ENCODE data around the gene LSM7.

The LSM7 gene

DNA sequence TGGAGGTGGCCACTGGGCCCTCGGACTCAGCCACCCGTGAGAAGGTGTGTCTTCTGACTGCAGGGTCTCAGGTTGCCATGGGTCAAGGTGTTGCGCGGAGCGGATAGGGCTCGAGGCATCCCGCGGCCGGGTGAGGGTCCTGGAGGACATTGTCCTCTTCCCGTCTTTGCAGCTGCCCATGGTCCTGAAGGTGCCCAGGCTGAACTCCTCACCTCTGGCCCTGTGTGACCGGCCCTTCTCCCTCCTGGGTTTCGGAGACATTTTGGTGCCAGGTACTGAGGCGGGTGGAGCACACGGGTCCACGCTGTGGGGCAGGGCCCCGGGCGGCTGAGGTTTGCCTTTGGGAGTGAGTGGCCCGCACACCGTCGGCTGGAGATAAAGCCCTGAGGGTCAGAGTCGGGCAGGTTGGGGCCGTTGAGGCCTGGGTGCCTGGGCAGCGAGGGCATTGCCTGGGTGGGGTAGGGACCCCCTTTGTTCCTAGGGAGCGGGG, 16.0 kb upstream of the LSM7 start:
- H3K9me3 Mint-ChIP-seq: no peaks in the 10 kb centered on the region
- no peaks in the 10 kb centered on the region for H3K27me3 Mint-ChIP-seq (ENCODE audit: low read depth)
- H3K36me3 Mint-ChIP-seq (ENCODE audit: low read depth): peaks cover 6% of the 10 kb centered on the region
- no peak overlapping the region for H3K4me3 Mint-ChIP-seq
- no peak overlapping the region for H3K27ac Mint-ChIP-seq
- peaks cover 6% of the 10 kb centered on the region for H3K4me1 Mint-ChIP-seq
- TF ChIP-seq, protein P1, sequence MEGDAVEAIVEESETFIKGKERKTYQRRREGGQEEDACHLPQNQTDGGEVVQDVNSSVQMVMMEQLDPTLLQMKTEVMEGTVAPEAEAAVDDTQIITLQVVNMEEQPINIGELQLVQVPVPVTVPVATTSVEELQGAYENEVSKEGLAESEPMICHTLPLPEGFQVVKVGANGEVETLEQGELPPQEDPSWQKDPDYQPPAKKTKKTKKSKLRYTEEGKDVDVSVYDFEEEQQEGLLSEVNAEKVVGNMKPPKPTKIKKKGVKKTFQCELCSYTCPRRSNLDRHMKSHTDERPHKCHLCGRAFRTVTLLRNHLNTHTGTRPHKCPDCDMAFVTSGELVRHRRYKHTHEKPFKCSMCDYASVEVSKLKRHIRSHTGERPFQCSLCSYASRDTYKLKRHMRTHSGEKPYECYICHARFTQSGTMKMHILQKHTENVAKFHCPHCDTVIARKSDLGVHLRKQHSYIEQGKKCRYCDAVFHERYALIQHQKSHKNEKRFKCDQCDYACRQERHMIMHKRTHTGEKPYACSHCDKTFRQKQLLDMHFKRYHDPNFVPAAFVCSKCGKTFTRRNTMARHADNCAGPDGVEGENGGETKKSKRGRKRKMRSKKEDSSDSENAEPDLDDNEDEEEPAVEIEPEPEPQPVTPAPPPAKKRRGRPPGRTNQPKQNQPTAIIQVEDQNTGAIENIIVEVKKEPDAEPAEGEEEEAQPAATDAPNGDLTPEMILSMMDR (IDR thresholded peaks at IDR 0.05; ENCODE audit: unreplicated experiment in 3 of 3): no peak

DNA sequence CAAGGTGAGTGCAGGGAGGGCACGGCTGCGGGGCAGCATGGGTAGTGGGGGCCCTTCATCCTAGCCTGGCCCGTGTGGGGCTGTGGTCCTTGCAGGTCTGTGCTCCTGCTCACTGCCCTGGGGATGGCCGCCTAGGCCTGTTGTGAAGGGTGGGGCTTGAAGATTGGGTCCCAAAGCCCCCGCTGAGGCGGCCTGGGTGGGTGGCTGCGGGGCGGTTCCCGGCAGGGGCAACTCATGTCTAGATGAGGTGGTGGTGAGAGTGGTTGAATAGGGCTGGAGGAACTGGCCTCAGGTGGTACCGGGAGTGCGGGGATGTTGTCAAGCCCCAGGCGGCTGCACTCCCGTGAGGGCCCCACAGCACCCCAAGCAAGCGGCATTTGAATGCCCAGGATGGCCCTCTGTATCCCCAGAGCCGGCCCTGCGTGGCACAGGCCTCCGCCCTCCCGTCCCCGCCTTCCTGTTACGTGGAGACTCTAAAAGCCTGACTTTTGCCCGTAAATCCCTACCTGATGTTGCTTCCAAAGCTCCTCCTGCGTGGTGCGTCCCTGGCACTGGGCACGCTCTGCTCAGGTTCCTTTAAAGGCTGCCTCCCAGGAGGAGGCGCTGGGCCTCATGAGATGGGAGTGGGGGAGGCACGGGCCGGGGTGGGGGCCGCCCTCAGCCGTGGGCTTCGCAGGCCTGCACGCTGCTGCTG, 15.1 kb upstream of the LSM7 start:
- Mint-ChIP-seq H3K4me3 (no peak overlapping the region), H3K27me3 (ENCODE audit: low read depth) (no peaks in the 10 kb centered on the region), H3K36me3 (ENCODE audit: low read depth) (peaks cover 6% of the 10 kb centered on the region), H3K9me3 (no peaks in the 10 kb centered on the region), H3K4me1 (peaks cover 6% of the 10 kb centered on the region), H3K27ac (no peak overlapping the region)
- TF ChIP-seq, protein P1 (IDR thresholded peaks at IDR 0.05; ENCODE audit: unreplicated experiment in 3 of 3): no peak

DNA sequence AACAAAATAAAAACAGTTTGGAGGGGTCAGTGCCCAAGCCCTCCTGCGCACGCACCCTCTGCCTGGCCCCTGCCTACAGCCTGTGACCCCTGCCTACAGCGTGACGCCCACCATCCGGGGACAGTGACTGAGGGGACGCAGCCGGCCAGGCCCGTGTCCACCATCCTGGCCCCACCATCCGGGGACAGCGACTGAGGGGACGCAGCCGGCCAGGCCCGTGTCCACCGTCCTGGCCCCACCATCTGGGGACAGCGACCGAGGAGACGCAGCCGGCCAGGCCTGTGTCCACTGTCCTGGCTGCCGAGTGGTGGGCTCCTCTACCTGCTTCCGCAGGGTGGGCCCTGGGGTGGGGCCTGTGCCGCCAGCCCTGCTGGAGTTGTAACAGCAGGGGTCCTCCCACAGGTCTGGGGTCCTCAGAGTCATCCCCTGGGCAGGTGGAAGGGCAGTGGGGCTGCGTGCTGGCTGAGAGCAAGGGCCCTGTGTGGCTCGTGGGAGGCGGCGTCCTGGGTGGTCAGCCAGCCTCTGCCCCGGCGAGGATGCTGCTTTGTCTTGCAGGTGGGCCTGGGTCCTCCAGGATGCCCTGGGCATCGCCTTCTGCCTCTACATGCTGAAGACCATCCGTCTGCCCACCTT, 14.4 kb upstream of the LSM7 start:
- peaks cover 6% of the 10 kb centered on the region for H3K4me1 Mint-ChIP-seq
- H3K4me3 Mint-ChIP-seq: no peak overlapping the region
- TF ChIP-seq, protein P1 (IDR thresholded peaks at IDR 0.05; ENCODE audit: unreplicated experiment in 3 of 3): no peak
- H3K27ac Mint-ChIP-seq: no peak overlapping the region
- no peaks in the 10 kb centered on the region for H3K9me3 Mint-ChIP-seq
- peaks cover 6% of the 10 kb centered on the region for H3K36me3 Mint-ChIP-seq (ENCODE audit: low read depth)
- no peaks in the 10 kb centered on the region for H3K27me3 Mint-ChIP-seq (ENCODE audit: low read depth)

DNA sequence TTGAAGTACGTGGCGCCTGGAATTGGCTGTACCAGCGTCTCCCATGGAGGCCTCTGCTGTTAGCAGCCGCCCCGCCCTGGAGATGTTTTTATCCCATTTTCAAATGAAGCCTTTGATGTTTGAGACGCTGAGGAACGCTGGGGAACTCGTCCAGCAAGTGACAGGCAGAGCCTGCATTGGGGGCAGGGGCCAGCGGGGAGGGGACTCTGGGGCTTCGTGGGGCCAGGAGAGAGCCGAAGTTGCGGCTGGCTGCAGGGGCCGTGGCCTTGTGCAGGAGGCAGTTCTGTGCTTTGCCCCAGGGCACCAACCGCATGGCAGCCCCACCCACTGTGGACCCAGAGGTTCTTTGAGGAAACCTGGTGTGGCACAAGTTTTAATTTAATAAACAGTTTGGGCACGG, 13.6 kb upstream of the LSM7 start:
- Mint-ChIP-seq H3K27me3 (ENCODE audit: low read depth) (no peaks in the 10 kb centered on the region), H3K36me3 (ENCODE audit: low read depth) (peaks cover 6% of the 10 kb centered on the region), H3K27ac (no peak overlapping the region), H3K4me3 (no peak overlapping the region), H3K4me1 (peaks cover 14% of the 10 kb centered on the region), H3K9me3 (no peaks in the 10 kb centered on the region)
- TF ChIP-seq, protein P1 (IDR thresholded peaks at IDR 0.05; ENCODE audit: unreplicated experiment in 3 of 3): no peak

DNA sequence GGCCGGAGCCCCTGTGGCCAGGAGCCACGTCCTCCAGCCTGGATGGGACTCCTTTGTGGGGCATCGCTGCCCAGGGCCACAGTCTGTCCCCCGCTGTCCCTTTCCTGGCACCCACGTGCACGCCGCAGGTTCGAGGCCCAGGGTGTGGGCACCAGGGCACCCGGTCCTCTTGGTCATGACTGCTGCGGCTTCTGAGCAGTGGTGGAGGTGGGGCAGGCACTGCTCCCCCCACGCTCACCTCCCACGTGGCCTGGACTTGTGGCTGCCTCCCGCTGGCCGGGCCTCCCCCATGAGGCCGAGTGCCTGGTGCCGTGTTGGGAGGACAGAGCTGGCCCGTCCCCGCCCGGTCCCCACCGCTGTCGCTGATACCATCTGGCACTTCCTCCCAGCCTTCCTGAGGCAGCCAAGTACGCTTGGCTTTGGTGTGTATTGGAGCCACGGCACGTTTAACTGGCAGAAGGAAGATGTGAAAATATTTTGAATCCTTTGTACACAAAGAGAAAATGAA, 12.9 kb upstream of the LSM7 start:
- TF ChIP-seq, protein P1 (IDR thresholded peaks at IDR 0.05; ENCODE audit: unreplicated experiment in 3 of 3): no peak
- Mint-ChIP-seq H3K27ac (no peak overlapping the region), H3K4me1 (peaks cover 21% of the 10 kb centered on the region), H3K36me3 (ENCODE audit: low read depth) (peaks cover 6% of the 10 kb centered on the region), H3K27me3 (ENCODE audit: low read depth) (no peaks in the 10 kb centered on the region), H3K4me3 (no peak overlapping the region), H3K9me3 (no peaks in the 10 kb centered on the region)
